NOMO-1 (cell line): ENCODE data around the gene XPR1.
"Not testable (repeated sequence)": the region's sequence is repeated elsewhere in the genome, so short reads cannot be mapped to it uniquely, and the experiment has no call there.

Experiments
- DNase-seq, 2 experiments: peaks; one replicate each; lab custom pipeline; 2025; ENCODE audit not compliant: unreplicated experiment in 2 of 2; lab: John Stamatoyannopoulos, UW

Gene XPR1

DNA sequence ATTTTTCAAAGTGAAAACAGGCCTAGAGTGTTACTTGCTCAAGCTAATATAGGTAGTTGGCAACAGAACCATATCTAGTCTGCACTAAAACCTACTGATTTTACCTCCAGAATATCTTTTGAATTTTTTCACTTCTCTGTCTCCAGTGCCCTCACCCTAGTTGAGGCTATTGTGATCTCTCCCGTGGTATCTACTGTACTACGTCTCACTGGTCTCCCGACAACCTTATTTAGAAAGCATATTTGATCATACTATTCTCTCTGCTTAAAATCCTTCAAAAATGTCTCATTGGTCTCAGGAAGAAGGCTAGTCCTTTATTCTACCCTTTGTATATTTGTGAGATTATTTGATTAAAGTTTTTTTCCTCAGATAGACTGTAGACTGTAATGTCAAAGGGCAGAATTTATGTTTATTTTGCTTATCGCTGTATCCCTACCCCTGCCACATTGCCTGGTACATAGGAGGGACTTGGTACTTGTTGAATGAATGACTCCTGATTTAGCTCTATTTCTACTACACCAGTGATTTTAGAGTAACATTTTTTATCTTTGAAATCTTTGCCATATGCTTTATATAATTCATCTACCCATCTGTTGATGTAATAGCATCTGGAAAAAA lies 145.4 kb downstream of the XPR1 start:
- DNase-seq = no peak

DNA sequence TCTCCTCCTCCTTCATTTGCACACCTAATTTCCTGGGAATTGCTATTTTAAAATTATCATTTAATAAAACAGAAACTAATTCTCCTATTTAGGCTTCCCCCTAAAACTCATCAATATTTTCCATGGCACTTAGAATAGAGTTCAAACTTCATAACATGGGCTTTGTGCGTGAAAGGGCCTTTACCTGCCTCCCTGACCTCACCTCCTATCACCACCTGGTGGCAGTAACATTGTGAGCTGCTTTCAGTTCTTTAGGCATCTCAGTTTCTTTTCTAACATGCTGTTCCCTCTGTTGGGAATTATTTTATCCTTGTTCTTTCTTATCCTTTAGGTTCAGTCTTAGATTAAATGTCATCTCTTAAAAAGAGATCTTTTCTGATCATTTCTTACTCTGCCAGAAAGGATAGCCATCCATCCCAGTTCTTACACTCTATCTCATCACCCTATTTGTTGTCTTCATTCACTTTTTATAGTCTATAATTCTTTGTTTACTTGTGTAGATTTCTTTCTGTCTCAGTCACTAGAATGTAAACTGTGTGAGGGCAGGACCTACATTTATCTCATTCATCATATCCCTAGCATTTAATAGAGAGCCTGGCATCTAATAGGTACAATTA lies 147.1 kb downstream of the XPR1 start:
- no peak for DNase-seq

DNA sequence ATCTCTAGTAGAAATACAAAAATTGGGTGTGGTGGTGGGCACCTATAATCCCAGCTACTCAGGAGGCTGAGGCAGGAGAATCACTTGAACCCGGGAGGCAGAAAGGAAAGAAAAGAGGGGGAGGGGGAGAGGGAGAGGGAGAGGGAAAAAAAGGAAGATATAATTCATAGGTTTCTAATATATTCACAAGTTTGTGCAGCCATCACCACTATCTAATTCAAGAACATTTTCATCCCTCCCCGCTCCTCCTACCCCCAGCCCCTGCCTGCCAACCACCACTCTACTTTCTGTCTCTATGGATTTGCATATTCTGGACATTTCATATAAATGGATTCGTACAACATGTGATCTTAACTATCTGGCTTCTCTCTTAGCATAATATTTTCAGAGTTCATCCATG lies 147.8 kb downstream of the XPR1 start:
- DNase-seq = no peak

DNA sequence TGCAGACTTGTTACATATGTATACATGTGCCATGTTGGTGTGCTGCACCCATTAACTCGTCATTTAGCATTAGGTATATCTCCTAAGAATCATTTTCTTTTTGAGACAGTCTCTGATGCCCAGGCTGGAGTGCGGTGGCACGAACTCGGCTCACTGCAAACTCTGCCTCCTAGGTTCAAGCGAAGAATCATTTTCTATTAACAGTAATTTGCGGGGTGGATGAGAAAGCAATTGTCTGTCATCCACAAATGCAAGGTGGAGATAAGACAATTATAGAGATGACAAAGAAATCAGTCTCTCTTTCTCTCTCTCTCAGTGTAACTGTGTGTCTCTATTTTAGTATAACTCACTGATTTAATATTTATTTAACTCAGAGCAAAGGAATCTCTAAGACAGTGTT lies 149.9 kb downstream of the XPR1 start:
- no peak for DNase-seq

DNA sequence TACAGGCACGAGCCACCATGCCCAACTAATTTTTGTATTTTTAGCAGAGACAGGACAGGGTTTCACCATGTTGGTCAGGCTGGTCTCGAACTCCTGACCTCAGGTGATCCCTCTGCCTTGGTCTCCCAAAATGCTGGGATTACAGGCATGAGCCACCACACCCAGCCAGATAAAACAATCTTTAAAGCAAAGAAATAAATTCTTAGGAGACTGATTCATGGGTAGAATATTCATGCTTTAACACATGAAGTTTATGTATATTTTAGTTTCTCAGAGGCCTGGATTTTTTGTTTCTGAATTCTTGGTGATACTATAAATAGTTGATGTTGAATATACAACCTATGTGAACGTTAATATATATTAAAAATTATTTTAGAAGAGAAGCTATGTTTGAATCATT lies 153.5 kb downstream of the XPR1 start:
- no peak for DNase-seq

DNA sequence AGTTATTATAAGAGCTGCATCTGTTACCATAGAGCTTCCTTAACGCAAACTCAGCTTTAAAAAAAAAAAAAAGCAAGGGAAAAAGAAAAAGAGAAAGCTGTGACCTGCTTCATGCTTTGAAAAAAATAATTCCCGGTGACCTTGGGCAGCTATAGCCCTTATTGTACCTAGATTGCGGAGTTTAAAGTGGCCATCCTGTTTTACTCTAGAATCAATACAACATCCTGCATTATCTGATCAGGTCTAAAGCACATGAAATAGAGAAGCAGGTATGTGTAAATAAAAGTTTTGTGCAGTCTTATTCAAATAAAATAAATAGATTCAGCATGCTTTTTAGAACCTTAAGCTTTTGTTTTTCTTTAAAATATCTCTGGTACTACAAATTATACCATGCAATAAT lies 154.1 kb downstream of the XPR1 start:
- DNase-seq = no peak

DNA sequence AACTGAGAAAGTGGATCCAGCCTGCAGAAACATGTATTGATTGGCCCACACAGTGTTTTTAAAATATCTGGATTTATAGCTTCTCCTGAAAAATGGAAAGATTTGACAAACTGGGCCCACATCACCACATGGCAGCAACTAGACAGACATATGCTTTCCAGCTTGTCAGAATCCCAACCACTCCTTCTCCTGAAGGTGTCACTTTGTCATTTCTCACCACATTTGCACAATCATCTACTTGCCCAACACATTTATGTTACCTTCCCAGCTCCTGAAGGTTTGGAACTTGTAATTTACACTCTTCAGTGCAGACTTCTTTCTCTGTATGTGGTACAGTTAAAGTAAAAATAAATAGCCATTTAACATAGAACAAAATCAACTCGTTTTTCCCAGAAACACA lies 154.8 kb downstream of the XPR1 start:
- no peak for DNase-seq

DNA sequence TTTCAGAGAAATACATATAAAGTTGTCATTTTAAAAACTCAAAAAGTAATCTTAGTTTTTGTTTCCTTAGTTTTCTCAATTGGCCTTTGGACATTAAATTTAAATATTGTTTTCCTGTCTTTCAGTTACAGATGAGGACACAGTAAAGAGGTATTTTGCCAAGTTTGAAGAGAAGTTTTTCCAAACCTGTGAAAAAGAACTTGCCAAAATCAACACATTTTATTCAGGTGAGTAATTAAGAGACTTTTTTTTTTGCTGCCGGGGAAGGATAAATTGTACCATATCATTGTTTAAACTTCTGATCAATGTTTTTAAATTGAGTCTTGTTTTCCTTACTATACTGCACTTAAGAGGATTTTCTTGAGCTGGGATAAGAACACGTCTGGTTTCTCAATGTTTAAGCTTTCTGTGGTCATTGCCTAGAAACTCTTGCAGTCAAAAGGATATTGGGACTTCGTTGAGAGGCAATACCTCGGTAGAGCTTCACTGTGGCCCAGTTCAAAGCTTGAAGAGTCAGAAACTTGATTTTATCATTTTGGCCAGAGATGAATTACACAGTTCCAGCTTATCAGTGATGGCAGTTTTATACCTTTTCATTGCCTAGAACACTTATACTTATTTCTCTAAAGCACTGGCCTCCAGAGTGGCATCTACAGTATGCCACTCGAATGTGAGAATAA lies 155.9 kb downstream of the XPR1 start:
- no peak for DNase-seq

DNA sequence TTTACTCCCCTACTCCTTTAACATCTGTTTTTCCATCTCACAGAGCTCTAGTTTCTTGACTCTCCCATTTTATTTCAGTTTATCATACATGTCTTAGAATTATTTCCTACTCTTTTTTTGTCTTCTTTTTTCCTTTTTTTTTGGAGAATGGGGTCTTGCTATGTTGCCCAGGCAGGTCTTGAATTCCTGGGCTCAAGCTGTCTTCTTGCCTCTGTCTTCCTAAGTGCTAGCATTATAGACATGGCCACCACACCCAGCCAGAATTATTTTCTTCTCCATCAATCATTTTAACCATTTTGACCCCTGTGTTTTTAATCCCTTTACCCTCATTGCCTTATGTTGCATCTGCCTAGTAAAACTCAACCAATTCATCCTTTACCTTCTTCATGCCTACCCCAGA lies 157.6 kb downstream of the XPR1 start:
- no peak for DNase-seq

DNA sequence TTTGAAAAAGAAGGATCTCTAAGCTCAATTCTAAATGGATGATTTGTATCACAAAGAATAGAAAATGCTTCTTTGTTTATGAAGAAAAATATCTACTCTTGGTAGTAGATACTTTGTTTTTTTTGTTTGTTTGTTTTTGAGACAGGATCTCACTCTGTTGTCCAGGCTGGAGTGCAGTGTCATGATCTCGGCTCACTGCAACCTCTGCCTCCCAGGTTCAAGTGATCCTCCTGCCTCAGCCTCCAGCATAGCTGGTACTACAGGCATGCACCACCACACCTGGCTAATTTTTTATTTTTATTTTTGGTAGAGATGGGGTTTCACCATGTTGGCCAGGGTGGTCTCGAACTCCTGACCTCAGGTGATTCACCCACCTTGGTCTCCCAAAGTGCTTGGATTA lies 159.3 kb downstream of the XPR1 start:
- DNase-seq = not testable (repeated sequence)

DNA sequence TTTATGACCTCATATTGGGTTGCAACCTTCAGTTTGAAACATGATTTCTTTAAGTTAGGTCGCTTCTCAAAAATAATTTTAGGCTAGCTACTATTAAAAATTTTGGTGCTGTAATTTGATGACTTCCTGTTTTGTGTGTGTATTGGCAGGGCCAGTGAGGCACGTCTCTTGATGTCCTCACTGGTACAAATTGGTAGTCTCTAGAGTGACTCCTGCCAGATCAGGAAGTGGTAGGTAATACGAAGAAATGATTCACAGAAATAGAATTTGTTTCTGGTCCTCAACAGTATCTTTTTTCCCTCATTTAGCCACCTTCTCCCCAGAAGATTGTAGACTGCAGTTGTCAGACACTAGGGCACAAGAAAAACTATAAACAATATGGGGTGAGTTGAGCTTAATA lies 160.0 kb downstream of the XPR1 start:
- DNase-seq = peak; percentile 3 to 7

DNA sequence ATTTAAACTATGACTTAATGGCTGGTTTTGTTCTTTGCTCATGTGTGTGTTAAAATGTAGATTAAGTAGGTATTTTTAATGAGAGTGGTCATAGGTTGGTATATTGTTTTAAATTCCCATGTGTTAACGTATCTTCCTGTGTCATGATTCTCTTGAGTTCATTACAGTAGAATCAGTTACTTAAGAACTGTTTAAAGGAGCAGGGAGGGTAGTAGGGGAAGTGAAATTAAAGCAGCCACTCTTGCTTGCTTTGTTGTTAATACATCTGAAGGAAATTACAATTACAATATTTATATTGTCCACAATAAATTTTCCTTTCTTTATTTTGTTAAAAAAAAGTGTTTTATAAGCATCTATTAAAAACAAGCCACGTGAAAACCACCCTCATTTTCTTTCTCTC lies 161.6 kb downstream of the XPR1 start:
- DNase-seq = peak; percentile 11 to 34

DNA sequence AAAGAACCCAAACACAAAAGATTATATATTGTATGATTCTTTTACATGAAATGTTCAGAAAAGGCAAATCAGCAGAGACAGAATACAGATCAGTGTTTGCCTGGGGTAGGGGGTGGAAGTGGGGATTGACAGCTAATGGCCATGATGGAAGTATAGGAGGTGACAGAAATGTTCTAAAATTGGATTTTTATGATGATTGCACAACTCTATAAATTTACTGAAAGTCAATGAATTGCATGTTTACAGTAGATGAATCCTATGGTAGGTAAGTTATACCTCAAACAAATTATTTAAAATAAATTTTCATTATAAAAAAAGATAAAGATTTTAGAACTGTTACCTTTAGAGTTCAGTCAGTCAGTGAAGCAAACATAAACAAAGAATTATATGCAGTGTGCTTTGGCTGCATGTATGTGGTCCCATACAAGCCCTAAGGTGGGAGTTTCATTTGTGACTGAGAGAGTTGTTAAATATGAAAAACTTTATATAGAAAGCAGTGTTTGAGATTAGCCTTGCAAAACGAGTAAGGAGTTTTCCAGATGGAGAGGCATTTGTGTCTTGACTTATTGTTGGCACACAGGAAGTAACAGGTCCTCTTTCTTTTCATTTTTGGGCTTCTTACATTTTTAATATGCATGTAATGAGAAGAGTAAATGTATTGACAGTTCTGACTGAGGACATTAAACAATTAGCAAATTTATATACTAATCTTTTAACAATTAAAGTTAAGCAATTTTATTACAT lies 165.2 kb downstream of the XPR1 start:
- DNase-seq = no peak

DNA sequence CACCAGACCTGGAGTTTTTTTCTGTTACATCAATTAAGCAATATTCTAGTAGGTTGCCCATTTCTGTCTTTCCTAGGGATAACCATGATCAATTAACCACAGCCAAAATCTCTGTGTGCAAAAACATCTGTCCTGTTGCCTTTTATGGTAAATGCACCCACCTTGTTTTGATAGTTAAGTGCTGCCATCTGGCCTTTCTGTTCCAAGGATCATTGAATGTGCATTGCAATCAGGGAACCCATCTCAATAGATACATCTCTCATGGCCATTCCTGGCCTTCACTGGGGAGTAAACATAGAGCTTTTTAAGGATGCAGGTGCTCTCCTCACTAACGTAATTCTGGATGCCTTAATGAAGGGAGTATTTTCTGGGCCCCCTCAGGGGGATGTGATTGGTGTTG lies 169.1 kb downstream of the XPR1 start:
- no peak for DNase-seq

DNA sequence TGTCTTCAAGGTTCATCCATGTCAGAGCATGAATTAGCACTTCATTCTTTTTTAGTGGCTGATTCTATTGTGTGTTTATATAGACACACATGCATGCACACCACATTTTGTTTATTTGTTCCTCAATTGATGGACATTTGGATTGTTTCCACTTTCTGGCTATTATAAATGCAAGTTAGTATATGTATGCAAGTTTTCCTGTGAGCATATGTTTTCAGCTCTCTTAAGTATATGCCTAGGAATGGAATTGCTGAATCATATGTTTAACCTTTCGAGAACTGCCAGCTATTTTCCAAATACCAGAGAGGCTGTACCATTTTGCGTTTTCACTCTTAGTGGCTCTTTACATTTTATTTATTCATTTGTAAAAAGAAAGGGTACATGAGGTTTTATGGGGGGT lies 171.0 kb downstream of the XPR1 start:
- DNase-seq = no peak

DNA sequence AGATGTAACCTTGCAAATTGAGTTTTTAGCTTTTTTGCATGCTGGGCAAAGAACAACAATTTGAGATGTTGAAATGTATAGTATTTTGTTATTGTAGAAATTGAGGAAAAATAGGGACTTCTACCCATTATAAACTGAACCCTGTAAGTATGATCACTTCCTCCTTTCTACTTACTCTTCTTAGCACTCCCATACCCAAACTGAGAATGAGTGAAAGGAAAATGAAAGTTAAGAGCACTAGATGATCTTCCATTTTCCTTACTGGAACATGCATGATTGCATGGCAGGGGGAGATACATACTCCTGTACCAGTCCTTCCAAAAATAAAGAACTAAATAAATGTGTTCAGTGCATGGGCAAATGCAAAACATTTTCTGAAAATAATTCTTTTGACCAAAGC lies 173.5 kb downstream of the XPR1 start:
- DNase-seq = peak in 1 of 2 experiments; percentile 12

DNA sequence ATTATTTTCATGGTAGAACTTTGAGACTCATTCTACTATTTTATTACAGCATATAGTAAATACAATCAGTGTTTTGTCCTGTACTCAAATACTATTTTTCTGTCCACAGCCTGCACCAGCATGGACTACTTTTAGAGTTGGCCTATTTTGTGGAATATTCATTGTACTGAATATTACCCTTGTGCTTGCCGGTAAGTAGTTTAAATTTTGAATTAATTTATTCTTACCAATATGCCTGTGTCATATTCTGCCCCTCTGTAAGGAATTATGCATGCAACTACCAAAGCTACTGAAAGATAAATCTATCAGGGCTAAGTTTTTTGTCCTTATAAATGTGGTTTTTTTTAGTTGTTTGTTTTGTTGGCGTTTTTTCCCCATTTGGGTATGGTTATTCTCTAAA lies 179.5 kb downstream of the XPR1 start:
- no peak for DNase-seq

DNA sequence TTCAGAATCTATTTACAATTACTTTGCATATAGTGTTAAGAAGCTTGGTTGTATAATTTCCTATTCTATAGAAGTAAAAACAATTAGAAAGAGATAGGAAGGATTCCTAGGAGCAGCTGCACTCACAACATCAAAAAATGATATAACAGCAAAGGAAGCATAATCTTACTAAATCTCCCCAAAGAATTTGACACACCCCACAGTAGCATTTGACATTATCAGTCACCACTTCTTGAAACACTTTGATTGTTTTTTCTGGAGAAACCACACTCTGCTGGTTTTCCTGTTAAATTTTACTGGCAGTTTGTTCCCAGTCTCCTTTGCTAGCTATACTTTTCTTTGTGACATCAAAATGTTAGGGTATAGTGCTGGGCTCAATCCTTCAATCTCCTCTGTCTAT lies 180.1 kb downstream of the XPR1 start:
- DNase-seq = no peak

DNA sequence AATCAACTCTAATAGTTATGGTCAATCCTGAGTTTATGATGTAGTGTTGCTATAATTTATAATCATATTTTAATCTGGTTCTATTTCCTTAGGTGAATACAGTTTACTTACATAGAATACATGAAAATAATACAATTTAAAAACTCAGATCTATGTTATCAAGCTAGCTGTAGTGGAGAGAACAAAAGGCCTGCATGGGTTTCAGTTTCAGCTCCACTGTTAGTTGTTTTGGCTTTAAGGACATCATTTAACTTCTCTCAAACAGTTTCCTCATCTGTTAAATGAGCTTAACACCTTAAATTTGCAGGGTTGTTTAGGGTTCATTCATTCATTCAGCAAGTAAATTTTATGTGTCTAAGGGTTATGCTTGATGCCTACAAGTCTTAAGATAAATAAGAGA lies 182.4 kb downstream of the XPR1 start:
- no peak for DNase-seq

DNA sequence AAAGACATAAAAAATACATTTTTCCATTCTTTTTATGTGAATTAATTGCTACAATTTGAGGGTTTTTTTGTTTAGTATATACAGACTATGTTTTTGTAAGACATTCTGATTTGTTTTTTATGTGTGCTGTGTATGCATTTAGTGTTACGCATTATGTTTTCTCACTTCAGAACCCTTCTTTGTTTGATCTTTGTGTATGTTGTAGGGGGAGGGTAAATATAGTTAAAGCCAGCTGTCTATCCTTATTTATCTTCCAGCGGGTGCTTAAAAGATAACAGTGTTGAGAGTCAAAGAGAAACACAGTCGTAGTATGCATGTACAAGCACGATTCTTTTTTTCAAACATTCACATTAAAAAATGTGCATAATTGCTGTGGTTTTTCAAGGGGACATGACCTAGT lies 183.4 kb downstream of the XPR1 start:
- no peak for DNase-seq

DNA sequence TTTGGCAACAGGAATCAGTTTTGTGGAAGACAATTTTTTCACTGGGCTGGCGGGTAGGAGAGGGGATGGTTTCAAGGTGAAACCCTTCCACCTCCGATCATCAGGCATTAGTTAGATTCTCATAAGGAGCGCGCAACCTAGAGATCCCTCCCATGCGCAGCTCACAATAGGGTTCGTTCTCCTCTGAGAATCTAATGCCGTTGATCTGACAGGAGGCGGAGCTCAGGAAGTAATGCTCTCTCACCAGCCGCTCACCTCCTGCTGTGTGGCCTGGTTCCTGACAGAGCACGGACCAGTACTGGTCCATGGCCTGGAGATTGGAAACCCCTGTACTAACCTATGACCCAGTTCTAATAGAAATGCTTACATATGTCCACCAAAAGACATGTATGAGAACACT lies 184.3 kb downstream of the XPR1 start:
- DNase-seq = no peak

DNA sequence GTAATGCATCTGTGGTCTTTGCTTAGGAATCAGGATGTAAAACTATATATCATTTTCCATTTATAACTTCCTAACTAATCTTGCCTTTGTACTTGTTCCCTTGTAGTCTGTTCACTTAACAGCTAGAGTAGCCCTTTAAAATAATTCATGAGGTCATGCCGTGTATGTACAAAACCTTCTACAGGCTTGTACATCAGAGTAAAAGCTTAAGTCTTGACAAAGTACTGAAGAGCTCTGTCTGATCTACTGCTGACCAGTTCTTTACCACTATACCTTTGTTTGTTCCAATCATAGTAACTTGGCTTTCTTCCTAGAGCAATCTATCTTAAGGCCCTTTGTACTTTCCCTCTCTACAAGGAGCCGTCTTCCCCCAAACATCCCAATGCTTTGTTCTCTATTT lies 190.1 kb downstream of the XPR1 start:
- no peak for DNase-seq
